G401 (cell line): Measurements from ENCODE around the gene KDM3B. TPM values are rescaled to one million over a fixed set of nuclear protein-coding genes. Genes with fewer than 3 reads are reported as not detected.

Experiments
- DNase-seq: peaks from one replicate; pipeline ENCODE4 v3.0.0-alpha.2; 2015; ENCODE audit warnings: low spot score
- in situ Hi-C: cut with HindIII; loops from 2 replicates; pipeline ENCODE4 v1.10.0; 2016; ENCODE audit warnings: low sequenced_read_pairs, mixed read lengths
- total RNA-seq: library from RNA; depleted of rRNA; stranded (reverse); fragments of >200 nt; shearing (Covaris generic); gene quantifications from 2 replicates; pipeline ENCODE4 v1.2.3, GENCODE V29; 2014

The KDM3B gene
- total RNA-seq, 1 experiment from 2014 or later, result 72.0 TPM

- DNase-seq, result no peak
- in situ Hi-C loops, result no loop called here
Measured at GRCh38 chr5:138444078-138444773, 91.7 kb downstream of the KDM3B start.

- no peak for DNase-seq
- in situ Hi-C loops, result no loop called here
Measured at GRCh38 chr5:138444774-138445546, 92.5 kb downstream of the KDM3B start.

GRCh38 chr5:138445547-138446271, 93.2 kb downstream of the KDM3B start:
- no peak for DNase-seq
- in situ Hi-C loops, result no loop called here

- no peak for DNase-seq
- in situ Hi-C loops, result no loop called here
Measured at GRCh38 chr5:138448070-138448469, 95.6 kb downstream of the KDM3B start.

GRCh38 chr5:138448481-138449398, 96.3 kb downstream of the KDM3B start:
- in situ Hi-C loops, result no loop called here
- DNase-seq, result peak; percentile 96

- in situ Hi-C loops, result no loop called here
Measured at GRCh38 chr5:138449501-138450239, 97.2 kb downstream of the KDM3B start.

GRCh38 chr5:138450971-138451370, 98.5 kb downstream of the KDM3B start:
- no peak for DNase-seq
- in situ Hi-C loops, result no loop called here

More at GRCh38 chr5:138449501-138450239, 97.2 kb downstream of the KDM3B start:
- DNase-seq, result peak; percentile 92

- in situ Hi-C loops, result no loop called here
Measured at GRCh38 chr5:138452720-138453119, 100.2 kb downstream of the KDM3B start.

GRCh38 chr5:138453590-138453989, 101.1 kb downstream of the KDM3B start:
- in situ Hi-C loops, result no loop called here

More at GRCh38 chr5:138452720-138453119, 100.2 kb downstream of the KDM3B start:
- no peak for DNase-seq

GRCh38 chr5:138454121-138454520, 101.6 kb downstream of the KDM3B start:
- DNase-seq, result no peak

More at GRCh38 chr5:138453590-138453989, 101.1 kb downstream of the KDM3B start:
- DNase-seq, result no peak

GRCh38 chr5:138455232-138455930, 102.9 kb downstream of the KDM3B start:
- in situ Hi-C loops, result no loop called here
- peak; percentile 38 for DNase-seq

More at GRCh38 chr5:138454121-138454520, 101.6 kb downstream of the KDM3B start:
- in situ Hi-C loops, result no loop called here

GRCh38 chr5:138457531-138458275, 105.2 kb downstream of the KDM3B start:
- in situ Hi-C loops, result no loop called here
- DNase-seq, result no peak

- in situ Hi-C loops, result no loop called here
- DNase-seq, result no peak
Measured at GRCh38 chr5:138458384-138458783, 105.9 kb downstream of the KDM3B start.

- no peak for DNase-seq
- in situ Hi-C loops, result no loop called here
Measured at GRCh38 chr5:138458856-138459255, 106.4 kb downstream of the KDM3B start.

- DNase-seq, result no peak
- in situ Hi-C loops, result no loop called here
Measured at GRCh38 chr5:138459311-138459933, 106.9 kb downstream of the KDM3B start.

GRCh38 chr5:138460032-138460693, 107.7 kb downstream of the KDM3B start:
- DNase-seq, result no peak
- in situ Hi-C loops, result no loop called here
